IMR-90 (cell line): ENCODE results near the gene SYNPO2. TPM values are rescaled to one million over a fixed set of nuclear protein-coding genes. Genes with fewer than 3 reads are reported as not detected.

Experiments used
- ATAC-seq: fragments of 200-7000 bp; cut with Tn5 transposase; 2 replicates; pipeline ENCODE4 v1.9.1; 2020; ENCODE audit warnings: low read depth, mild to moderate bottlenecking, moderate library complexity
- BruUV-seq: library from RNA; stranded (reverse); fragments of 400-500 nt; replicated peaks from 2 replicates; lab custom pipeline; 2021; lab: Mats Ljungman, UMichigan
- CTCF ChIA-PET: fragments of 300-600 bp; formaldehyde crosslinking; extraction: SDS; loops from one replicate; lab custom pipeline; 2021; ENCODE audit warnings: antibody characterized with exemption; lab: Yijun Ruan, JAX
- POLR2A ChIA-PET: fragments of 300-600 bp; sonication (Branson Sonifier 250); formaldehyde crosslinking; loops from one replicate; lab custom pipeline; 2022; ENCODE audit warnings: antibody characterized with exemption; ENCODE audit not compliant: unreplicated experiment; lab: Charles Lee
- DNase-seq: peaks from one replicate; pipeline ENCODE4 v3.0.0; 2013
- H2AFZ ChIP-seq: replicated peaks from 2 replicates; pipeline ENCODE3; 2013; ENCODE audit warnings: low read length, mild to moderate bottlenecking; ENCODE audit not compliant: poor library complexity
- H2AK5ac ChIP-seq: 2 replicates; pipeline ENCODE4 v1.6.1; 2013; ENCODE audit warnings: low read depth, low read length, inconsistent platforms
- H2AK9ac ChIP-seq: replicated peaks from 2 replicates; pipeline ENCODE3; 2013; ENCODE audit warnings: mild to moderate bottlenecking, low read depth, low read length, moderate library complexity; ENCODE audit not compliant: poor library complexity
- H2BK120ac ChIP-seq: 2 replicates; pipeline ENCODE4 v1.6.1; 2013; ENCODE audit warnings: low read depth, low read length, inconsistent platforms
- H2BK15ac ChIP-seq: 3 replicates; pipeline ENCODE4 v1.6.1; 2013; ENCODE audit warnings: low read depth, low read length, inconsistent platforms
- H2BK20ac ChIP-seq: 2 replicates; pipeline ENCODE4 v1.6.1; 2013; ENCODE audit warnings: low read depth, mild to moderate bottlenecking, inconsistent platforms, low read length, moderate library complexity
- H2BK5ac ChIP-seq: 2 replicates; pipeline ENCODE4 v1.6.1; 2013; ENCODE audit warnings: mild to moderate bottlenecking, low read depth, low read length, inconsistent platforms; ENCODE audit not compliant: poor library complexity, severe bottlenecking
- H3K14ac ChIP-seq: replicated peaks from 2 replicates; pipeline ENCODE4 v1.6.1; 2013; ENCODE audit warnings: low read depth, low read length, inconsistent platforms
- H3K18ac ChIP-seq: 2 replicates; pipeline ENCODE4 v1.6.1; 2013; ENCODE audit warnings: low read depth, low read length, control low read depth
- H3K23ac ChIP-seq: 2 replicates; pipeline ENCODE4 v1.6.1; 2013; ENCODE audit warnings: low read depth, low read length, inconsistent platforms
- H3K27ac ChIP-seq: 2 replicates; pipeline ENCODE4 v1.5.1; 2013; ENCODE audit warnings: mild to moderate bottlenecking, control low read depth, low read length; ENCODE audit not compliant: insufficient read depth
- H3K27me3 ChIP-seq: 2 replicates; pipeline ENCODE4 v1.6.1; 2013; ENCODE audit warnings: low read length; ENCODE audit not compliant: control insufficient read depth, insufficient read depth
- H3K36me3 ChIP-seq: 2 replicates; pipeline ENCODE4 v1.6.1; 2013; ENCODE audit warnings: low read length, mixed read lengths; ENCODE audit not compliant: control insufficient read depth, insufficient read depth
- H3K4ac ChIP-seq: 2 replicates; pipeline ENCODE4 v1.6.1; 2013; ENCODE audit warnings: low read depth, low read length, inconsistent platforms
- H3K4me1 ChIP-seq: 2 replicates; pipeline ENCODE4 v1.6.1; 2013; ENCODE audit warnings: low read length, mixed read lengths; ENCODE audit not compliant: control insufficient read depth, insufficient read depth
- H3K4me2 ChIP-seq: 2 replicates; pipeline ENCODE4 v1.6.1; 2013; ENCODE audit warnings: low read depth, mild to moderate bottlenecking, control low read depth, low read length, moderate library complexity
- H3K4me3 ChIP-seq: 2 replicates; pipeline ENCODE4 v1.5.1; 2013; ENCODE audit warnings: low read depth, mild to moderate bottlenecking, control low read depth, low read length, moderate library complexity; ENCODE audit not compliant: insufficient read depth
- H3K56ac ChIP-seq: 2 replicates; pipeline ENCODE4 v1.6.1; 2013; ENCODE audit warnings: low read length, inconsistent platforms; ENCODE audit not compliant: insufficient read depth; ENCODE audit errors: extremely low read depth
- H3K79me1 ChIP-seq, 2 experiments: 2 replicates each; pipeline ENCODE4 v1.6.1; 2013; ENCODE audit warnings: low read length in 2 of 2, inconsistent platforms in 1 of 2, low read depth in 1 of 2
- H3K9ac ChIP-seq: 2 replicates; pipeline ENCODE4 v1.6.1; 2013; ENCODE audit warnings: low read depth, low read length, control low read depth
- H3K9me1 ChIP-seq: 2 replicates; pipeline ENCODE4 v1.6.1; 2013; ENCODE audit warnings: low read length, inconsistent platforms; ENCODE audit not compliant: insufficient read depth
- H3K9me3 ChIP-seq: 2 replicates; pipeline ENCODE4 v1.6.1; 2013; ENCODE audit warnings: low read length; ENCODE audit not compliant: control insufficient read depth, insufficient read depth
- H4K20me1 ChIP-seq: 2 replicates; pipeline ENCODE4 v1.6.1; 2013; ENCODE audit warnings: low read length, inconsistent platforms; ENCODE audit not compliant: insufficient read depth
- H4K5ac ChIP-seq: 2 replicates; pipeline ENCODE4 v1.6.1; 2013; ENCODE audit warnings: mild to moderate bottlenecking, low read depth, low read length, control low read depth
- H4K8ac ChIP-seq, 2 experiments: 2 replicates each; pipeline ENCODE4 v1.6.1; 2013; ENCODE audit warnings: low read depth in 2 of 2, low read length in 2 of 2, control low read depth in 1 of 2, inconsistent platforms in 1 of 2
- H4K91ac ChIP-seq: 2 replicates; pipeline ENCODE4 v1.6.1; 2013; ENCODE audit warnings: low read depth, low read length, inconsistent platforms; ENCODE audit not compliant: insufficient read depth
- BHLHE40 ChIP-seq: fragments of 150-350 bp; IDR thresholded peaks from 2 replicates; pipeline ENCODE4 v1.6.1; 2016; ENCODE audit warnings: mild to moderate bottlenecking, low read depth, low read length
- CEBPB ChIP-seq: IDR thresholded peaks from 2 replicates; pipeline ENCODE4 v1.6.1; 2012; ENCODE audit warnings: low read depth, low read length, improper control_type of control experiment
- CHD1 ChIP-seq: IDR thresholded peaks from 2 replicates; pipeline ENCODE4 v1.6.1; 2012; ENCODE audit warnings: low read depth, low read length, improper control_type of control experiment
- FOS ChIP-seq: fragments of 150-350 bp; IDR thresholded peaks from 2 replicates; pipeline ENCODE4 v1.6.1; 2016; ENCODE audit warnings: low read depth, low read length
- MAFK ChIP-seq: IDR thresholded peaks from 2 replicates; pipeline ENCODE4 v1.6.1; 2012; ENCODE audit warnings: low read depth, low read length, improper control_type of control experiment
- MAZ ChIP-seq: IDR thresholded peaks from 2 replicates; pipeline ENCODE4 v1.6.1; 2012; ENCODE audit warnings: low read depth, mild to moderate bottlenecking, low read length, improper control_type of control experiment, moderate library complexity, borderline replicate concordance
- MXI1 ChIP-seq: IDR thresholded peaks from 2 replicates; pipeline ENCODE4 v1.6.1; 2012; ENCODE audit warnings: low read depth, mild to moderate bottlenecking, low read length, moderate library complexity, borderline replicate concordance
- NFE2L2 ChIP-seq: fragments of 150-350 bp; IDR thresholded peaks from 2 replicates; pipeline ENCODE4 v1.6.1; 2016; ENCODE audit warnings: low read depth, mild to moderate bottlenecking, low read length
- POLR2A ChIP-seq: IDR thresholded peaks from 2 replicates; pipeline ENCODE4 v1.6.1; 2012; ENCODE audit warnings: mild to moderate bottlenecking, low read depth, low read length
- RAD21 ChIP-seq: IDR thresholded peaks from 2 replicates; pipeline ENCODE4 v1.6.1; 2012; ENCODE audit warnings: low read length, improper control_type of control experiment
- RCOR1 ChIP-seq: IDR thresholded peaks from 2 replicates; pipeline ENCODE4 v1.6.1; 2012; ENCODE audit warnings: mild to moderate bottlenecking, low read length, improper control_type of control experiment; ENCODE audit not compliant: insufficient replicate concordance
- RFX5 ChIP-seq: IDR thresholded peaks from 2 replicates; pipeline ENCODE4 v1.8.0; 2012; ENCODE audit warnings: low read depth, mild to moderate bottlenecking, low read length, moderate library complexity
- SMC3 ChIP-seq: fragments of 150-350 bp; IDR thresholded peaks from 2 replicates; pipeline ENCODE4 v1.6.1; 2016; ENCODE audit warnings: low read depth, mild to moderate bottlenecking, antibody characterized with exemption, low read length, moderate library complexity
- WGBS, 2 experiments: methylation state at CpG; one replicate each; pipeline versions ENCODE4 v1.1.5 to v1.1.7; 2013; ENCODE audit warnings: missing lambda C conversion rate in 2 of 2; ENCODE audit not compliant: insufficient read length in 1 of 2; ENCODE audit errors: extremely low coverage in 2 of 2; 5-methylcytosine and 5-hydroxymethylcytosine counted together
- dilution Hi-C: fragments of 300-500 bp; cut with HindIII; formaldehyde crosslinking; loops from one replicate; pipeline ENCODE4 v1.14.3; 2018; ENCODE audit warnings: low sequenced_read_pairs; ENCODE audit not compliant: unreplicated experiment
- in situ Hi-C: fragments of 300-500 bp; cut with MboI; formaldehyde crosslinking; loops from 3 replicates; pipeline ENCODE4 v1.14.3; 2019; ENCODE audit warnings: low sequenced_read_pairs, inconsistent platforms, mixed read lengths
- intact Hi-C: fragments of 100-400 bp; cut with micrococcal nuclease; formaldehyde crosslinking; loops from 2 replicates; pipeline ENCODE4 v1.10.0; 2022
- polyA plus RNA-seq, 3 experiments: library from polyadenylated mRNA; depleted of rRNA; stranded (reverse); fragments of >200 nt; gene quantifications; 2 replicates each; pipeline ENCODE4 v1.2.3, GENCODE V29; 2012; ENCODE audit warnings: low replicate concordance in 1 of 3
- total RNA-seq: library from RNA; depleted of rRNA; stranded (reverse); fragments of >200 nt; gene quantifications from 2 replicates; pipeline ENCODE4 v1.2.3, GENCODE V29; 2012
- TF ChIP-seq, protein P1 (sequence below): conservative IDR thresholded peaks from 2 replicates; pipeline ENCODE4 v1.5.1; 2012; ENCODE audit warnings: mild to moderate bottlenecking, low read depth, low read length, improper control_type of control experiment
- TF ChIP-seq, protein P2 (sequence below): fragments of 150-350 bp; IDR thresholded peaks from 2 replicates; pipeline ENCODE4 v1.6.1; 2016; ENCODE audit warnings: low read depth, mild to moderate bottlenecking, low read length, moderate library complexity, borderline replicate concordance
- TF ChIP-seq, protein P3 (sequence below): fragments of 150-350 bp; IDR thresholded peaks from 2 replicates; pipeline ENCODE4 v1.6.1; 2017; ENCODE audit warnings: mild to moderate bottlenecking, antibody characterized with exemption, low read length, low read depth

Gene SYNPO2
- total and polyA plus RNA-seq, 2 of the 4 experiments (the other 2 are of a cell fraction) = 0.99 to 1.8 TPM

DNA sequence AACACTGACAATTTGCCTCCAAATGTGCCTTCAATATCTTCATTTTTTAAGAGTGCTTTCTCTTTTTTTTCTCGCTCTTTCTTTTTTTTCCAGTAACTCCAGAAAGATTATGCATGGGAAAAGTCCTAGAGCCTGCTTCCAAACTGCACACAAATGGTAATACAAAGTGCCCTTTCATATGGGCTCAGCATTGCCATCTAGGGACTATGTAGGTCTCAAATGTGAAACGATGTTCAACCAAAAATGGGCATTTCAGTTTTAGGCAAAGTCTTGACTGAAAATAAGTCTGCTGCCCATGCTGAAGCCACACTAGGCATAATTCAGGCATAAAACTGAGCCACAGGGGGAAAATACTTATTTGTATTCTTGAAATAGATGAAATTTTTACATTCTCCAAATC is 65.6 kb downstream of the SYNPO2 start:
- peak; percentile 42 for DNase-seq
- Histone ChIP-seq H3K4me1 (no peaks in the 10 kb centered on the region), H3K18ac (no peak overlapping the region), H3K14ac (no peak overlapping the region), H2AK9ac (no peak overlapping the region), H3K4ac (no peak overlapping the region), H2BK15ac (no peak overlapping the region), H2AK5ac (no peak overlapping the region), H4K20me1 (no peaks in the 10 kb centered on the region), H3K9ac (no peak overlapping the region), H2BK120ac (no peak overlapping the region), H4K91ac (no peak overlapping the region), H3K9me3 (no peaks in the 10 kb centered on the region), H2BK20ac (no peak overlapping the region), H3K23ac (no peak overlapping the region), H2AFZ (no peak overlapping the region), H3K79me1 (no peaks in the 10 kb centered on the region), H4K5ac (no peak overlapping the region), H2BK5ac (no peak overlapping the region), H3K9me1 (no peaks in the 10 kb centered on the region), H4K8ac (no peak overlapping the region), H3K27ac (no peak overlapping the region), H3K4me3 (no peak overlapping the region), H3K27me3 (no peaks in the 10 kb centered on the region), H3K4me2 (no peak overlapping the region), H3K56ac (no peak overlapping the region), H3K36me3 (no peaks in the 10 kb centered on the region)
- intact Hi-C loops = no loop called here
- peak; percentile 72 for ATAC-seq
- CTCF ChIA-PET = interaction anchor here (0.6 kb wide), 1 partner anchor 253 kb away, joined by 3 read pairs; no protein-coding TSS in a partner anchor
- TF ChIP-seq RFX5 = no peak
- no peak for TF ChIP-seq RCOR1
- no peak for TF ChIP-seq CHD1
- no peak for TF ChIP-seq BHLHE40
- no peak for TF ChIP-seq MXI1
- no peak for TF ChIP-seq FOS
- peak; percentile 38 for TF ChIP-seq SMC3
- TF ChIP-seq MAZ = no peak
- peak; percentile 41; the same call in 1 of the 2 replicates for TF ChIP-seq RAD21
- TF ChIP-seq, protein P1, sequence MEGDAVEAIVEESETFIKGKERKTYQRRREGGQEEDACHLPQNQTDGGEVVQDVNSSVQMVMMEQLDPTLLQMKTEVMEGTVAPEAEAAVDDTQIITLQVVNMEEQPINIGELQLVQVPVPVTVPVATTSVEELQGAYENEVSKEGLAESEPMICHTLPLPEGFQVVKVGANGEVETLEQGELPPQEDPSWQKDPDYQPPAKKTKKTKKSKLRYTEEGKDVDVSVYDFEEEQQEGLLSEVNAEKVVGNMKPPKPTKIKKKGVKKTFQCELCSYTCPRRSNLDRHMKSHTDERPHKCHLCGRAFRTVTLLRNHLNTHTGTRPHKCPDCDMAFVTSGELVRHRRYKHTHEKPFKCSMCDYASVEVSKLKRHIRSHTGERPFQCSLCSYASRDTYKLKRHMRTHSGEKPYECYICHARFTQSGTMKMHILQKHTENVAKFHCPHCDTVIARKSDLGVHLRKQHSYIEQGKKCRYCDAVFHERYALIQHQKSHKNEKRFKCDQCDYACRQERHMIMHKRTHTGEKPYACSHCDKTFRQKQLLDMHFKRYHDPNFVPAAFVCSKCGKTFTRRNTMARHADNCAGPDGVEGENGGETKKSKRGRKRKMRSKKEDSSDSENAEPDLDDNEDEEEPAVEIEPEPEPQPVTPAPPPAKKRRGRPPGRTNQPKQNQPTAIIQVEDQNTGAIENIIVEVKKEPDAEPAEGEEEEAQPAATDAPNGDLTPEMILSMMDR = peak; percentile 42
- no peak for TF ChIP-seq MAFK
- no peak for TF ChIP-seq NFE2L2
- no peak for TF ChIP-seq CEBPB
- TF ChIP-seq, protein P2, sequence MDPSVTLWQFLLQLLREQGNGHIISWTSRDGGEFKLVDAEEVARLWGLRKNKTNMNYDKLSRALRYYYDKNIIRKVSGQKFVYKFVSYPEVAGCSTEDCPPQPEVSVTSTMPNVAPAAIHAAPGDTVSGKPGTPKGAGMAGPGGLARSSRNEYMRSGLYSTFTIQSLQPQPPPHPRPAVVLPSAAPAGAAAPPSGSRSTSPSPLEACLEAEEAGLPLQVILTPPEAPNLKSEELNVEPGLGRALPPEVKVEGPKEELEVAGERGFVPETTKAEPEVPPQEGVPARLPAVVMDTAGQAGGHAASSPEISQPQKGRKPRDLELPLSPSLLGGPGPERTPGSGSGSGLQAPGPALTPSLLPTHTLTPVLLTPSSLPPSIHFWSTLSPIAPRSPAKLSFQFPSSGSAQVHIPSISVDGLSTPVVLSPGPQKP = no peak
- no peak for TF ChIP-seq POLR2A
- TF ChIP-seq, protein P3, sequence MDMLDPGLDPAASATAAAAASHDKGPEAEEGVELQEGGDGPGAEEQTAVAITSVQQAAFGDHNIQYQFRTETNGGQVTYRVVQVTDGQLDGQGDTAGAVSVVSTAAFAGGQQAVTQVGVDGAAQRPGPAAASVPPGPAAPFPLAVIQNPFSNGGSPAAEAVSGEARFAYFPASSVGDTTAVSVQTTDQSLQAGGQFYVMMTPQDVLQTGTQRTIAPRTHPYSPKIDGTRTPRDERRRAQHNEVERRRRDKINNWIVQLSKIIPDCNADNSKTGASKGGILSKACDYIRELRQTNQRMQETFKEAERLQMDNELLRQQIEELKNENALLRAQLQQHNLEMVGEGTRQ = no peak
- WGBS, 2 experiments = 20% methylated on average over 1 of the region's 2 CpGs; no CpG with 5 or more reads in 1 of the 2 experiments
- no TSS peak for BruUV-seq
- dilution Hi-C loops = no loop called here
- POLR2A ChIA-PET = no interaction called here
- in situ Hi-C loops = loop anchor here (25.0 kb wide), 1 partner anchor 417 kb away; no protein-coding TSS in a partner anchor
